Ectodermal cell (in vitro differentiated cells): ENCODE data around the gene RAD51C.
"Not testable (repeated sequence)": the region's sequence is repeated elsewhere in the genome, so short reads cannot be mapped to it uniquely, and the experiment has no call there.

Source experiments
- H3K27ac ChIP-seq: 2 replicates; pipeline ENCODE4 v1.7.0; 2013; ENCODE audit warnings: mild to moderate bottlenecking, low read depth, low read length; ENCODE audit not compliant: insufficient read depth, poor library complexity, severe bottlenecking
- H3K27me3 ChIP-seq: 2 replicates; pipeline ENCODE4 v1.7.0; 2013; ENCODE audit warnings: mild to moderate bottlenecking, low read length; ENCODE audit not compliant: insufficient read depth, control insufficient read depth, poor library complexity, severe bottlenecking
- H3K36me3 ChIP-seq: one replicate; pipeline ENCODE4 v1.7.0; 2013; ENCODE audit warnings: low read length; ENCODE audit not compliant: control insufficient read depth, insufficient read depth
- H3K4me1 ChIP-seq: one replicate; pipeline ENCODE4 v1.7.0; 2013; ENCODE audit warnings: low read length; ENCODE audit not compliant: control insufficient read depth, insufficient read depth
- H3K4me3 ChIP-seq: 2 replicates; pipeline ENCODE4 v1.7.0; 2013; ENCODE audit warnings: low read depth, low read length, control low read depth; ENCODE audit not compliant: insufficient read depth
- H3K9me3 ChIP-seq: 2 replicates; pipeline ENCODE4 v1.7.0; 2013; ENCODE audit warnings: mild to moderate bottlenecking, low read length, moderate library complexity; ENCODE audit not compliant: control insufficient read depth
- WGBS, 2 experiments: methylation state at CpG; one replicate each; pipeline ENCODE4 v1.1.7; 2013; ENCODE audit warnings: missing lambda C conversion rate in 2 of 2; 5-methylcytosine and 5-hydroxymethylcytosine counted together

RAD51C gene

DNA sequence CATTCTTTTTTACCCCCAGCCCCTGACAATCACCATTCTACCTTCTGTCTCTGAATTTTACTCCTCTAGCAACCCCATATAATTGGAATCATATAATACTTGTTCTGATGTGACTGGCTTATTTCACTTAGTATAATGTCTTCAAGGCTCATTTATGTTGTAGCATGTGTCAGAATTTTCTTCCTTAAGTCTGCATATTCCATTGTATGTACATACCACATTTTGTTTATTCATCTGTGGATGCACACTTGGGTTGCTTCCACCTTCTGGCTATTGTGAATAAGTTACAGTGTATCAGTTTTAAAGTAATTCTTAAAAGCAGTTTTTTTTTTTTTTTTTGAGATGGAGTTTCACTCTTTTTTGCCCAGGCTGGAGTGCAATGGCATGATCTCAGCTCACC lies 38.5 kb downstream of the RAD51C start:
- H3K27me3 ChIP-seq = no peaks in the 10 kb centered on the region
- no peak overlapping the region for H3K27ac ChIP-seq
- no peaks in the 10 kb centered on the region for H3K36me3 ChIP-seq
- no peaks in the 10 kb centered on the region for H3K9me3 ChIP-seq
- H3K4me1 ChIP-seq = no peaks in the 10 kb centered on the region
- no peak overlapping the region for H3K4me3 ChIP-seq

DNA sequence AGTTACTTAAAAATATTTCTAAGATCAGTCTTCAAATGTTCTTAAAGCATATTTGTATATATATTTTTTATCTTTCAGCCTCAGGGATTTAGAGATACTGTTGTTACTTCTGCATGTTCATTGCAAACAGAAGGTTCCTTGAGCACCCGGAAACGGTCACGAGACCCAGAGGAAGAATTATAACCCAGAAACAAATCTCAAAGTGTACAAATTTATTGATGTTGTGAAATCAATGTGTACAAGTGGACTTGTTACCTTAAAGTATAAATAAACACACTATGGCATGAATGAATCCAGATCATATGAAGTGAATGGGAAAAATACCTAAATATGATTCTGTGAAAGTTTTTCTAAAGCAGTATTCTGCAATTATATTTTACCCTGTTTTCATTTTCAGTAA lies 41.6 kb downstream of the RAD51C start:
- Histone ChIP-seq H3K4me1 (no peaks in the 10 kb centered on the region), H3K27me3 (no peaks in the 10 kb centered on the region), H3K9me3 (no peaks in the 10 kb centered on the region), H3K4me3 (no peak overlapping the region), H3K36me3 (no peaks in the 10 kb centered on the region), H3K27ac (no peak overlapping the region)
- 100% methylated on average over 2 to 3 of the region's 3 CpGs for WGBS, 2 experiments

DNA sequence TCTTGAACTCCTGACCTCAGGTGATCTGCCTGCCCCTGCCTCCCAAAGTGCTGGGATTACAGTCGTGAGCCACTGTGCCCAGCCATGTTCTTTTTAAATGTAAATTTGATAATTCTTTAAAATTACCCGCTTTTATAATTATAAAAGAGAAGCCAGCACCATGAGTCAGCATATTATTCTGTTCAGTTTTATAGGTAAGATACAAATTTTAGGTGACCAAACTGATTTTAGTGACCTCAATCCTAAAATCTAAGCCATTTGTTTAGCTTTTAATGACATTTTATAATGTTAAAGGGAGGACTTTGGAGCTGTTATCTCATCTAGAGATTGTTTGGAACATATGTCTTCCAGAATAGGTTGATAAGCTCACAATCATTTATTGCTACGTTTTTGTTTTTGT lies 42.4 kb downstream of the RAD51C start:
- H3K4me1 ChIP-seq = no peaks in the 10 kb centered on the region
- no peak overlapping the region for H3K27ac ChIP-seq
- 68 to 91% methylated on average over 2 of the region's 3 CpGs for WGBS, 2 experiments
- no peaks in the 10 kb centered on the region for H3K36me3 ChIP-seq
- no peak overlapping the region for H3K4me3 ChIP-seq
- no peaks in the 10 kb centered on the region for H3K27me3 ChIP-seq
- no peaks in the 10 kb centered on the region for H3K9me3 ChIP-seq

DNA sequence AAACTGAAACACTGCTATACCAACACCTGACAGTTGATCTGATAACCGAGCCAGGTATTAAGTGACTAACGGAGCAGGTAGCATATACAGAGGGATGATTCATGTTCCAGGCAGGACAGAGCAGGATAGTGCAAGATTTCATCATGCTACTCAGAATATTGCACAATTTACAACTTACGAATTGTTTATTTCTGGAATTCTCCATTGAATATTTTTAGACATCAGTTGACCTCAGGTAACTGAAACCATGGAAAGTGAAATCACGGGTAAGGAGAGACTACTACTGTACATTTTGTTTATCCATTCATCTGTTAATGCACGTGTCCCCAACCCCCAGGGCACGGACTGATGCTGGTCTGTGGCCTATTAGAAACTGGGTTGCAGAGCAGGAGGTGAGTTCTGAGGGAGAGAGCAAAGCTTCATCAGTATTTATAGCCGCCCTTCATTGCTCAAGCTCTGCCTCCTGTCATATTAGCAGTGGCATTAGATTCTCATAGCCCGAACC lies 48.8 kb downstream of the RAD51C start:
- H3K4me1 ChIP-seq = no peaks in the 10 kb centered on the region
- WGBS, 2 experiments = 95% methylated on average over 8 of the region's 8 CpGs
- H3K27me3 ChIP-seq = no peaks in the 10 kb centered on the region
- H3K4me3 ChIP-seq = no peak overlapping the region
- no peaks in the 10 kb centered on the region for H3K9me3 ChIP-seq
- no peaks in the 10 kb centered on the region for H3K36me3 ChIP-seq
- H3K27ac ChIP-seq = no peak overlapping the region

DNA sequence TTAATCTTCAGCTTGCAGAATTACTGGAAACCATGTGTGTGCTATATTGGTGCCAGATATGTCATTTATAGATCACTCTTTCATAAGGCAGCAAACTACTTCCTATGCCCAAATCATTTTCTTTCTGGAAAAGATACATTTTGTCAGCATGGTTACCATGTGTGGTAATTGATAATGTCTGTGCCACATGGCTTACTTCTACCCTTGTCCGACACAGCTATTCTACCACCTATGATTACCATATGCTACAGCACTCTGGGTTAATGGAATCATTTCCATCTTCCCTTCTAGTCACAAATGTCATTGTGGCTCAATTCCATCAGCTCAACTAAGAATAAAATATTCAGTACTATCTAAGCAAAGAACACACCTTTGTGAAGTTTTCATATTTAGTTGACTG lies 55.3 kb downstream of the RAD51C start:
- Histone ChIP-seq H3K9me3 (no peaks in the 10 kb centered on the region), H3K36me3 (no peaks in the 10 kb centered on the region), H3K27ac (no peak overlapping the region), H3K27me3 (no peaks in the 10 kb centered on the region), H3K4me3 (no peak overlapping the region), H3K4me1 (no peaks in the 10 kb centered on the region)
- 84 to 93% methylated on average over 1 of the region's 1 CpG for WGBS, 2 experiments

DNA sequence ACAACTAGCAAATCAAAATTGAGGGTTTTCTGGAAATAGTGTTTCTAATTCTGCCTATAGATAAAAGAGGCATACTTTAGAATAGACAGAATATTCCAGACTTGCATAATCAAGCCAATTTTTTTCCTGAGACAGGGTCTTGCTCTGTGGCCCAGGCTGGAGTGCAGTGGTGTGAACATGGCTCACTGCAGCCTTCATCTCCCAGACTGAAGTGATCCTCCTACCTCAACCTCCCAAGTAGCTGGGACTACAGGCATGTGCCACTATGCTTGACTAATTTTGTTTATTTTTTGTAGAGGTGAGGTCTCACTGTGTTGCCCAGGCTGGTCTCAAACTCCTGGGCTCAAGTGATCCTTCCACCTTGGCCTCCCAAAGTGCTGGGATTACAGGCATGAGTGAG lies 57.2 kb downstream of the RAD51C start:
- H3K27me3 ChIP-seq, H3K4me1 ChIP-seq, H3K9me3 ChIP-seq: not testable (repeated sequence)

DNA sequence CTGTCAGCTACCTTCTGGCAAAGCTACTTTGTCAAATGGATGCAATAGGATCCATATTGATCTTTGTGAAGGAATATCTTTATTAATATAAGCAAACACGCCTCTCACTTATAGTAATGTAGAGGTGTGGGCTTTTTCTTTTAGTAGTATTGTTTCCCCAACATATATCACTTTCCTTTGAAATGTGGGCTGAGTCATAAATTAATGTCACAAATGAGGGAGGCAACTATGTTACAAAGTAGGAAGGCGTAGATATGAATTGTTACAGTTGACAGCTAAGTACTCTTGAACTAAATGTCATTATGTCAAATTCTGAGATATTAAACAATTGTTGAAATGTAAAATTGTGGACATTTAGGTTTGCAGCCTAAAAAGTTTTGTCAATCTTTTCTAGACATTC lies 60.6 kb downstream of the RAD51C start:
- Histone ChIP-seq H3K27ac (no peak overlapping the region), H3K4me3 (no peak overlapping the region), H3K36me3 (no peaks in the 10 kb centered on the region), H3K4me1 (peaks cover 7% of the 10 kb centered on the region), H3K9me3 (no peaks in the 10 kb centered on the region), H3K27me3 (peaks cover 10% of the 10 kb centered on the region)
- WGBS, 2 experiments = 97 to 100% methylated on average over 1 of the region's 2 CpGs

More for the DNA sequence above, 57.2 kb downstream of the RAD51C start:
- not testable (repeated sequence) for H3K36me3 ChIP-seq, H3K27ac ChIP-seq, H3K4me3 ChIP-seq

DNA sequence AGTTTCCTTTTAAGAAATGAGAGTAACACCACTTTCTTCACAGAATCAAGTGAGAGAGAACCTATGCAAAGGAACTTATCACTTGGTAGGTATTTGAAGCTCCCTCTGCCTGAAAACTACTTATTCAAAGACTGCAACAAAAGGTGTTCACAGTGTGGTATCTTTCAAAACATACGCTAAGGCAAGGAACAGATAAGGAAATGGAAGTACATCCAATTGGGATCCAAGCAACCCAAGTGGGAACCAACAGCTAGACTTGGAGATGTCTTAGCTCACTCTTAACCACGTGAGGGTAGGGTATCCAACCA lies 62.8 kb downstream of the RAD51C start:
- Histone ChIP-seq H3K4me1 (peaks cover 7% of the 10 kb centered on the region), H3K27ac (no peak overlapping the region)
- WGBS, 2 experiments = 38 to 41% methylated on average over 2 of the region's 2 CpGs

DNA sequence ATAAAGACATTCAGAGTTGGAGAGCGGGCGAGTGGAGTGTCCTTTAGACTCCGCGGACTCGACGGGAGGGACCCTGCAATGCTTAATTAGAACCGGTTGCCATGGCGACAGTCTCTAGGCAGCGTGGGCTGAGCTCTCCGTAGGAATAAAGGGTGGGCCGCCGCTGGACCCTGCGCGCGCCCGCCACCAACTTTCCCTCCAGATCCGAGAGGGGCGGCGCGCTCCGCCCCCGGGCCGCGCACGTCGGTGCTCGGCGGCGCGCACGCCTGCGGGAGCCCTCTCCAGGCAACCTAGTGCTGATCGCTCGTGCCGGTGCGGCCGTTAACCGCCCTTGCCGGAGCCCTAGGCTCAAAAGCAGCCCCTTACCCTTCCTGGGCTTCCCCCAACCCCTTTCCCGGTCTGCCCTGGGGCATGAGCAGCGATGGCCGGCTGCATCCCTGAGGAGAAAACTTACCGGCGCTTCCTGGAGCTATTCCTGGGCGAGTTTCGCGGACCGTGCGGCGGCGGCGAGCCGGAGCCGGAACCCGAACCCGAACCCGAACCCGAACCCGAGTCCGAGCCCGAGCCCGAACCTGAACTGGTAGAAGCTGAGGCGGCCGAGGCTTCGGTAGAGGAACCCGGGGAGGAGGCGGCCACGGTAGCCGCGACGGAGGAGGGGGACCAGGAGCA lies 63.3 kb downstream of the RAD51C start, which contains the start of gene PPM1E:
Gene PPM1E (plus strand): TSS at position 278 of the 669 bp plus-strand sequence.
- 0% methylated on average over 71 of the region's 71 CpGs for WGBS, 2 experiments
- H3K4me1 ChIP-seq = peaks cover 7% of the 10 kb centered on the region
- no peaks in the 10 kb centered on the region for H3K9me3 ChIP-seq
- H3K4me3 ChIP-seq = peak within 1 kb of the TSS; percentile 97
- no peaks in the 10 kb centered on the region for H3K36me3 ChIP-seq
- peaks cover 12% of the 10 kb centered on the region for H3K27me3 ChIP-seq
- peak within 1 kb of the TSS; percentile 26 for H3K27ac ChIP-seq

More for the DNA sequence above, 62.8 kb downstream of the RAD51C start:
- no peak overlapping the region for H3K4me3 ChIP-seq
- no peaks in the 10 kb centered on the region for H3K36me3 ChIP-seq
- H3K9me3 ChIP-seq = no peaks in the 10 kb centered on the region
- peaks cover 12% of the 10 kb centered on the region for H3K27me3 ChIP-seq

DNA sequence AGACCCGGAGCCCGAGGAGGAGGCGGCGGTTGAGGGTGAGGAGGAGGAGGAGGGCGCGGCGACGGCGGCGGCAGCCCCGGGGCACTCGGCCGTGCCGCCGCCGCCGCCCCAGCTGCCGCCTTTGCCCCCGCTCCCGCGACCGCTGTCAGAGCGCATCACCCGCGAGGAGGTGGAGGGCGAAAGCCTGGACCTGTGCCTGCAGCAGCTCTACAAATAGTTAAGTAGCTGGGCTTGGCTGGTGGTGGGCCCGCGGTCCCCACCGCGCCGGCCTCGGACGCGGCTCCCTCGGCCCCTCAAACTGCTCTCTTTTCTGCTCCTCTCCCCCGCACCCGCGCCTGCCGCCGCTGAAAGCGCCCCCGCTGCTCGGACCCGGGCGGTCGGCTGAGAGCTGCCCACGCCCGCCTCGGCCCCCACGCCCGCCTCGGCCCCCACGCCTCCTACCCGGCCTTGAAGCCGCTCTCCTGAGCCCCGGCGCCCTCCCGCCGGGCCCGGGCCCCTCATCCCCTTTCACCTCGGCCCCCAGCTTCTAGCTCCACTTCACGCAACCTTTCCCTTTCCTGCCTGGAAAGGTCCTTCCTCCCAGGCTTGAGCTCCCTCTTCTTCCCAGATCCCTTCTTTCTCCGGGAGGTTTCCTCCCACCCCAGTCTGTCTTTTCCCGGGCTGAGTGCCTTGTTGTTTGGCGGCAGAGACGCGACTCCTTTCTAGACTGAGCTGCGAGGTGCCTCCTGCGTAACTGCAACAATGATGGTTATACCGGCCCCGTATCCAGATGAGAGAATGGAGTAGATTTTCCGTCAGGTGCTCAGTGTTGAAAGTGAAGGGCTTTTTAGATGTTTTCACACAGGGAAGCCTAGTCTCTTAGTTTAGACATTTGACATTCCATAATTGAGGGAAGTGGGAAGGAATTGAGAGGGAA lies 64.1 kb downstream of the RAD51C start:
- H3K4me3 ChIP-seq = peak overlapping the region; percentile 97
- 1% methylated on average over 71 of the region's 72 CpGs for WGBS, 2 experiments
- H3K9me3 ChIP-seq = no peaks in the 10 kb centered on the region
- H3K36me3 ChIP-seq = no peaks in the 10 kb centered on the region
- peak overlapping the region; percentile 26 for H3K27ac ChIP-seq
- H3K27me3 ChIP-seq = peaks cover 12% of the 10 kb centered on the region
- H3K4me1 ChIP-seq = peaks cover 7% of the 10 kb centered on the region
